H54 (cell line): Measurements from ENCODE around the gene WWOX.

Source experiments
- DNase-seq: peaks from one replicate; pipeline ENCODE4 v3.0.0; 2011; ENCODE audit warnings: low spot score, mixed read lengths; ENCODE audit not compliant: insufficient read length
- FAIRE-seq: peaks from 3 replicates; lab custom pipeline; 2011; peaks lifted over from hg19 to GRCh38; lab: Jason Lieb, UNC
- POLR2A ChIP-seq: IDR thresholded peaks from 2 replicates; pipeline ENCODE4 v1.6.1; 2011; ENCODE audit warnings: low read depth, mild to moderate bottlenecking, low read length

WWOX gene

DNA sequence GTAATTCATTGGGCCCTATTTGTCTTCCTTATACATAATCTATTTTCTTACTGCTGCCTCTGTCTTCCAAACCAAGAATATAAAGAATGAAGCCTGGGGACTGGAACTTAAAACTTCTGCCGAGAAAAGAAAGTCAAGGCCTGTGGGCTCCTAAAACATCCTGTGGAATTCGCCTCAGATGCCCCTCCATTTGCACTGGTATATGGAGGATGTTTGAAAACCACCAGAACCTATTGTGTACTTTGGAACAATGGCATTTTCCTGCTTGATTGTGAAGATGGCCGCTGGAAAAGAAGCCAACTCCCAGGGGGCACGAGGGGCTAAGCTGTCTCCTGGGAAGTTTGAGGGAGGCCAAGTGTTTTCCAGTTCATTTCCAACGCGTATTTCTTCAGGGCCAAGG lies 122.4 kb downstream of the WWOX start:
- TF ChIP-seq POLR2A = no peak
- FAIRE-seq (no peak), DNase-seq (no peak)

DNA sequence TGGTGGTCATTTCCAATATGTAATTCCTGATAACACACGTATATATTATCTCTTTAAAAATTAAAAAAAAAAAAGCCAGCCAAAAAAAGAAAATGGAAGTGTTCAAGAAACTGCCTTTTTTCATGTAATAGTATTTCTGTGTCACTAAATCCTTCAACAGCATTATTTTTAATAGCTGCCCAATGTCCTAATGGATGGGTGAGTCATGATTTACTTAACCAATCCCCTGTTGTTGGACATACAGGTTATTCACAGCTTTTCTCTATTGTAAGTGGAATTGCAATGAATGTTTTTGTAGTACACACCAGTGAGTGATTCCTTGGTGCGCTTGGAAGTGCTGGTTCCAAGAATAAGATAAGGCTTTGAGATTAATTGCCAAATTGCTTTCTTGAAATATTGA lies 124.9 kb downstream of the WWOX start:
- TF ChIP-seq POLR2A = no peak
- DNase-seq (no peak), FAIRE-seq (no peak)

DNA sequence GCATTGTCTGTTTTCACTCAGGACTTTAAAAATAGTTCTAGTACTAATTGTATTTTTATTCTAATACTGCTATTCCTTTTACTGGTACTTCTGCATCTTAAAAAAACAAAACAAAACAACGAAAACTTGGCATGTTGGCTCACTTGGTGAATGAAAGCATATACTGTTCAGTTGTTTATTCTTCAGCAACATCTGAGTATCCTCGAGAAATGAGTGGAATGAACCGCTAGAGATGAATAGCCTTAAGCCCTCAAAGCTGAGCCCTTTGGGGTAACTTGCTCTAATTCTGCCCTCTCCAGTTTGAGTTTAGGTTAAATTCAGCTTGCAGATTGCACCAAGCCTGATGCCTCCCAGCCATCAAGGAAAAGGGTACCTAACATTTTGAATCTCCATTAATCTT lies 126.5 kb downstream of the WWOX start:
- no peak for DNase-seq
- no peak for FAIRE-seq
- TF ChIP-seq POLR2A = no peak

DNA sequence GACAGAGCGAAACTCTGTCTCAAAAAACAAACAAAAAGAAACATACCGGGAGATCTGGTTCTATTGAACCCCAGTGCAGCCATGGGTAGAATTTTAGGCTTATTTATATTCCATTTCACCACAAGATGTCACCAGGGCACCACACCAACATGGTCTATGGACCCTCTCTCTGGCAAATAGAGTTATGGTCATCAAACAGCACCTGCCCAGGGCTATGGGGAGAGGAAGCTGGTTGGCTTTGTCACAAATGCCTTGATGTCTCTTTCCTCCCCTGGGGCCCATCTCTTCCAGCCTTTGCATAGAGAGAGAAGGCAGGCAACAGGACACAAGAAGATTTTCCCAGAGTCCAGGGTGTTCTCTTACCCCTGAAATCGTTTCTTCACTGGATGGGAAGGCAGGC lies 128.4 kb downstream of the WWOX start:
- TF ChIP-seq POLR2A = no peak
- FAIRE-seq (no peak), DNase-seq (no peak)

DNA sequence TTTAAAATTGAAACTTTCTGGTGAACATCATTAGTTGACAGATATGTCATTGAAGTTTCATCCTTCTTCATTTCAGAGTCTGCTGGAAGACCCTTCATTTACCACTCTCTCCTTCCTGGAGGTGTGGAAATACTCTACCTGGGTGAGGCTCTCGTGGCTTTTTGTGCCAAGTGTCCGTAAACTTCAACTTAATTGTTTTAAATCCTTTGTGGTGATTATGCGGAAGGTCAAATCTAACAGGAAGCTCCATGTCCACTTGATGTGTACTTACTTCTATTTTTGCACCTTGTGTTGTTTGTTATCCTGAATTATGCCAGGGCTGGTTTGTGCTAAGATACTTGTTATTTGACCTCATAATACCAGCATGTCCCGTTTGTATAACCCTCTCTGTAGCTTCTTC lies 129.2 kb downstream of the WWOX start:
- no peak for TF ChIP-seq POLR2A
- FAIRE-seq (no peak), DNase-seq (no peak)

DNA sequence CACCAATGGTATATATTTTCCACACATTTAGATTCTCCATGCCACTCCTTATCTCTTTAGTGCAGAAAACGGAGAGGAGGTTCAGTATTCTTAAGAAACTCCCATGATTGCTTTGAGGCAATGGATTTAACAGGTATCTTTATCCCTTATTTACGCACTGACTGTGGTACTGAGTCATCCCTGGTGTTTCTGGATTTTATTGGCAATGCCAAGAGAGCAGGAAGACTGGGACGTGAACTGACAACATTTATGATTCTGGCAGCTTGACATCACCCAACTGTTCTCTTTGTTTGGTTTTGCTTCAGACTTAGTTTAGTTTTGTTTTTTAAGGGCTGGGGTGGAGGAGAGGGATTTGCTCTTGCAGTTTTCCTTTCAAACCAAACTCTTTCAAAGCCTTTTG lies 131.4 kb downstream of the WWOX start:
- DNase-seq (no peak), FAIRE-seq (no peak)
- TF ChIP-seq POLR2A = no peak

DNA sequence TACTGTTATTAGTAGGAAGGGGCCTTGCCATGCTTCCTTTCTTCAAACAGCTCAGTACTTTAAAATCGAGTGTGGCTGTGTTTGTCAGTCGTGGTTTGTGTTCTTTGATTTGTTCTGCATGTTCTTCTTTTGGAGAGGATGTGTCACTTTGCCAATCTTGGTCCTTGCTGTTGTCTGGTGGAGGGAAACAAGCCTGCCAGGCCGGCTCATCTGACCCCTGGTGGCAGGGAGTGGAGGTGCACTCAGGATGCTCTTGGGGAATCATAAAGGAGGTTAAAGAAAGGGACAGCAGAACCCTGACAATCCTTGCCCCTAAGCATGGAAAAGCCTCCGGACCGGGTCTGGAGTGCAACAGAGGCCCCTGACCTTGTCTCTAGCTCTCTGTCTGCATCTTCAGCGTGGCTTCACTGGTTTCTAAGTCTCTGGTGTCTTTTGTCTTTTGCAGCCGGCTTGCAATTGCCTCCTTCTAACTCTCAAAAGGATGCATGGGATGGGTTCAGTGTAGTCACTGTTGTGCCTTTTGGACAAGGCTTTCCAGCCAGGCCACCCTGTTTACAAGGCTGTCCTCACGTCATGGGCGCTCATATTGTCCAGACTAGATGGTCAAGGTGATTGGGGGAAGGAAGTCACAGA lies 135.8 kb downstream of the WWOX start:
- DNase-seq = peak; percentile 74
- FAIRE-seq = peak; percentile 86
- no peak for TF ChIP-seq POLR2A

DNA sequence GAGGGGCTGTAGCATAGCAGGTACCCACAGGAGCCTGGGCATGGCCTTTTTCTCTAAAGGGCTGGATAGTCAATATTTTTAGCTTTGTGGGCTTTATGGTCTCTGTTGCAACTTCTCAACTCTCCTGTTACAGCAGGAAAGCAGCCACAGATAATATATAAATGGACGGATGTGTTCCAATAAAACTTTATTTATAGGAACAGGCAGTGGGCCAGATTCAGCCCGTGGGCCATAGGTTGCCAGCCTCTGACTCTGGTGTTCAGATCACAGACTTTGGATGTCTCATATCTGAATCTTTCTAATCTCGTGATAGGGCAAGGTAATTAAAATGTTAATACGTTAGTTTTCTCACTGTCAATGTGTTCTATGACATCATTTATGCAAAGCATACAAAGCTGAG lies 136.4 kb downstream of the WWOX start:
- no peak for FAIRE-seq
- TF ChIP-seq POLR2A = no peak

DNA sequence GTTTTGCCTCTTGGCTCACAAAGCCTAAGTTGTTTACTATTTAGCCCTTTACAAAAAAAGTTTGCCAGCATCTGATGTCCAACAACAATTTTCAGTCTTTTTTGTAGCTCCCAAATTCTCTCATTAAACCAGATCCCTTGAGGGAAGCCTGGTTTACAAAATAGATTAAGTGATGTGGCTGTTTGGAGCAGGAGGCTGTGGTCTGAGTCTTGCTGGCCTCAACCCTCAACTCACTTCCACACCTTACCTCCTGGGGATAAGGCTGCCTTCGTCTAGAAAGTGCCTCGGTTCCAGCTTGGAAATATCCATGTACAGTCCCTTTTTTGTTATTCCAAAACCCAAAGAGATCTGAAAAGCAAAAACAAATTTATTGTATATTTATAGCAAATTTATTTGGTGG lies 138.4 kb downstream of the WWOX start:
- DNase-seq (no peak), FAIRE-seq (no peak)
- TF ChIP-seq POLR2A = no peak

More for the DNA sequence above, 136.4 kb downstream of the WWOX start:
- no peak for DNase-seq

DNA sequence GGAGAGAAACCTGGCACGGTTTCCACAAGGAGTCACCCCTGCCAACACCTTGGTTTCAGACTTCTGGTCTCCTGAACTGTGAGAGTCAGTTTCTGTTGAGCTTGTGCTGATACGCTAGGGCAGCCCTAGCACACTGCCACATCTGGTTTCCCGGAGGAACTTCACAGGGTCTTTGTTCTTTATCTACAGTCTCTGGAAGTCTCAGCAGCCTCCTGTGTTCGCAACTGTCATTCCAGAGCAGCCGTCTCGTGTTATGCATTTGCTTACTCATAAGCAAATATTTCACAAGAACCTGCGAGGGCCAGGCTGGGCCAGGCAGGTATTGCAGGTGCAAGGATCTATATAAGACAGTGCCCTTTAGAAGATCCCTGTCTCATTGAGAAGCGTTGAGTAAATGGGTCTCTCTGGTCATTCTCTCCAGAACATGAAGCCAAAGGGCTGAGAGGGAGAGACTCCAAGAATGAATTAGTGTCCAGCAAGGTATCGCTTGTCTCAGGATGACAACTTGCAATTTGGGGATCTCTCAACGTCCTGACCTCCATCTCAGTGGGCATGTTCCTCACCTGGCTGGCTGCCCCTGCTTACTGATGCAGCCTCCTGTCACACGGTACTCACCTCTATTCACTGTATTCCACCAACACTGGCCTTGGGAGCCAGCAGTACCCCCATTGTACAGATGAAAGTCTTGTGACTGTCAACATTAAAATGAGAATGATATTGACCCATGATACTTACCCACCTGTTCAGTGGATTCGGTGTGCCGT lies 141.2 kb downstream of the WWOX start:
- DNase-seq = no peak
- no peak for TF ChIP-seq POLR2A
- no peak for FAIRE-seq

DNA sequence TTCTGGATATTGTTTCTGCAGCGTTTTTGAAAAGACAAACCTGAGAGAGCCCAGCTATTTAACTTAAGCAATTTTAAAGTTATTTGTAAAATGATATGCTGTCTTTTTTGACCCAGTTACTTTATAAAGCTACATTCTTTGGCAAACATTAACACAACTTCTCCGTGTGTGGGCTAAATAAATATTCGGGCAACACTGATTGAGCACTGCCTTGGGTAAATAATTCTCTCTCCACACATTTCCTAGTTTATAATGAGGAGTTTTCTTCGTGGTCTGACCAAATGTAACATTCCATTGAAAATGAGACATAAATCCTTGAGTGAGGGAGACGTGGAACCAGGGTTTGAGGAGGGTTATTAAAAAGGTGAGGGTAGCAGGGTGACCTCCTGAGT lies 142.8 kb downstream of the WWOX start:
- no peak for TF ChIP-seq POLR2A
- FAIRE-seq = no peak
- DNase-seq = no peak

DNA sequence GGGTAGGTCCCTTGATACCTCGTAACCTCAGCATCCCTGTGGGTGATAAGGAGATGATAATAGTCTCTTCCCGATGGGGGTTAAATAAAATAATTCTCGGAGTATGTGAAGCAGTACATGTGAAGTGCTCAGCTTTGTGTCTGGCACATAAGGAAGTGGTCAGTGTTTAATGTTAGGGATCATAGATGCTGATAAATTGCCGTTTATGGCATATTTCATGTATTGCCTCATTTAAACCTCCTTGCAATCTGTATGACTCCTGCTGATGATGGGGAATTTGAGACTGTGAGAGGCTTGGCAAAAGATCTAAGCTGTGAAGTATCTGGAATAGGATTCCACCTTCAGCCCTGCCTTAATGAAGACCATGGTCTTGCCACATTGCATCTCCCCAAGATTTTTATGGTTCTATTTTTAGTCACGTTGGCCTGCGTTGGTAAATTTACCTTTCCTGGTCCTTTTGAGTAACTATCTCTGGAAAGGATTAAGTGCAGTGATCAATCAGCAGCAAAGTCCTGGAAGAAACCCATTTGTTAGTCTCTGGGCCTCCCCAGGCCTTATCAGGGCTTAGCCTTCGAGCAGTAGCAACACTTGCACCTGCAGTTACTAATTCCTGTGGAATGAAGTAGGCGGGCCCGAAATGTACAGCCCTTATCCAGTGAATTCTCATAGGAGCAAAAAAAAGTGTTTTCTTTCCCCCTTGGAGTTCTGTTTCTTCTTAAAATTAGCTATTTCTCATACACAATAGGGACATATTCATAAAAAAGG lies 144.9 kb downstream of the WWOX start:
- no peak for TF ChIP-seq POLR2A
- no peak for DNase-seq
- FAIRE-seq = no peak

DNA sequence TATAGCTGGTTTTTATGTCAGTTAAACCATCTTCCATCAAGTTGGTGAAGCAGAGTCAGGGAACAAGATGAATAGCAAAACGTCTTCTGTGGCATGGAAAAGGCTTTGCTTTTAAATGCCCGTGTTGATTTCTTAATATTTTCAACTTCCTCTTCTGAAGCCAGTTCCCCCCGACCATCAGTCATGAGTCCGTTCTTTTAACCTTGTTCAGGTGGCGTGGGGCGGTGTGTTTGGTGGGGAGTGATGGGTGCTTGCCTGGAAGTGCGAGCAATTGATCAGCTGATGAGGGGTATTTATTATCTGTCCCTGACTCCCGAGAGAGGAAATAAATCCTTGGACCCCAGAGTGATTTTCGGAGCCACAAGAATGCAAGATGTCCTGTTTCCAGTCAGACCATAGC lies 147.1 kb downstream of the WWOX start:
- TF ChIP-seq POLR2A = no peak
- FAIRE-seq (no peak), DNase-seq (no peak)

DNA sequence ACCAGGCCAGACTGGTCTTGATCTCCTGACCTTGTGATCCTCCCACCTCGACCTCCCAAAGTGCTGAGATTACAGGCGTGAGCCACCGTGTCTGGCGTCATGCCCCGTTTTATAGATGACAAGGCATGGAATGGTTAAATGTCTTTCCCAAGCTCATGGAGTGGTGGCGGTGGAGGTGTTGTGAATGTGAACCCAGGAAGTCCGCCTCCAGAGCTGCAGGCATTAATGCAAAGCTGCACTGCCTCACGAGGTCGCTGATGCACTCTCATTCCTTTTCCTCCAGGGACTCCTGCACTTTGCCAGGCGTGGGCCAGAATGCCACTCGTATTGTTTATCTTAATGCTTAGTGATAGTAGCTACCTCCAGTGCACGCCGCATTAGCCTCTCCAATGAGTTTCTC lies 149.6 kb downstream of the WWOX start:
- FAIRE-seq = no peak

DNA sequence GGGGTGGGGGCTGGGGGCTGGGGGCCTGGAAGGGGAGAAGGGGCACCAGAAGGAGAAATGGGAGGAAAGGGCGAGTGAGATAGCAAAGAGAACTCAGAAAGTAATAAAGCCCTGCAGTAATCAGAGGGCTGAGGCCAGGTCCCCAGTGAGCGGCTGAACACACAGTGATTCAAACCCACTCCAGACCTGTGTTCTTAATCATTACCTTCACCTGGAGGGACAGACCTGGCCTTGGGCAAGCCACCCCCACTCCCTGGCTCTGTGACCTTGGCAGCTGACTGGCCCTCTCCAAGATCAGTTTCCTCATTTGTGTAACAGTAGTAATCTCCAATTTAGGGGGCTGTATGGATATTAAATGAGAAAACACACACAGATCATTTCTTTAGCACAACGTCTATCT lies 150.4 kb downstream of the WWOX start:
- DNase-seq (no peak), FAIRE-seq (no peak)
- TF ChIP-seq POLR2A = no peak

More for the DNA sequence above, 149.6 kb downstream of the WWOX start:
- no peak for DNase-seq
- TF ChIP-seq POLR2A = no peak
